Peyer's patch (tissue), 4 donors: ENCODE measurements around the gene ACADS. TPM values are rescaled to one million over a fixed set of nuclear protein-coding genes. Genes with fewer than 3 reads are reported as not detected.

Experiments
- DNase-seq, 3 donors: peaks; one replicate each; pipeline ENCODE4 v3.0.0-alpha.2; 2017 to 2019
- H3K27ac ChIP-seq, 4 donors: fragments of 200-600 bp; sonication (generic); one replicate each; pipeline ENCODE4 v1.5.1; 2016 to 2019
- H3K27me3 ChIP-seq, 2 donors: fragments of 200-600 bp; sonication (generic); one replicate each; pipeline ENCODE4 v1.5.1; 2019
- H3K36me3 ChIP-seq, 3 donors: fragments of 200-600 bp; sonication (generic); one replicate each; pipeline ENCODE4 v1.5.1; 2016 to 2019
- H3K4me1 ChIP-seq, 4 donors: fragments of 200-600 bp; sonication (generic); one replicate each; pipeline ENCODE4 v1.5.1; 2016 to 2019
- H3K4me3 ChIP-seq, 4 donors: fragments of 200-600 bp; sonication (generic); 1 replicate in 3 of 4; 2 replicates in 1 of 4; pipeline ENCODE4 v1.5.1; 2016 to 2019; ENCODE audit warnings: mild to moderate bottlenecking in 1 of 4
- H3K9me3 ChIP-seq, 4 donors: fragments of 200-600 bp; sonication (generic); one replicate each; pipeline ENCODE4 v1.5.1; 2016 to 2019; ENCODE audit warnings: mild to moderate bottlenecking in 1 of 4
- CTCF ChIP-seq, 6 experiments: fragments of 450-650 bp in 4 of 6; fragments of 200-600 bp in 2 of 6; sonication (generic) in 1 of 6; IDR thresholded peaks; one replicate each; pipeline ENCODE4 v1.5.1; 2017 to 2019; ENCODE audit warnings: antibody characterized with exemption in 6 of 6, mild to moderate bottlenecking in 3 of 6, moderate library complexity in 1 of 6
- POLR2A ChIP-seq, 2 donors: fragments of 450-650 bp; IDR thresholded peaks; one replicate each; pipeline ENCODE4 v1.5.1; 2017; ENCODE audit warnings: antibody characterized with exemption in 2 of 2, mild to moderate bottlenecking in 2 of 2, moderate library complexity in 2 of 2
- total RNA-seq, 4 donors: library from RNA; depleted of rRNA; stranded (reverse); fragments of >200 nt; gene quantifications; one replicate each; pipeline ENCODE4 v1.1.0, GENCODE V29; 2016

ACADS gene
- total RNA-seq, 4 donors from 2014 or later = 126 to 358 (median 316) TPM

- no peak for TF ChIP-seq POLR2A (IDR thresholded peaks at IDR 0.05)
- TF ChIP-seq CTCF (IDR thresholded peaks at IDR 0.05) = no peak
- DNase-seq = no peak
Observed at GRCh38 chr12:120703311-120703942, 22.2 kb upstream of the ACADS start.

GRCh38 chr12:120705618-120706017, 20.0 kb upstream of the ACADS start:
- Histone ChIP-seq H3K36me3 (peaks cover 0 to 26% (median 0%) of the 10 kb centered on the region in 3 donors), H3K27ac (no peak overlapping the region), H3K4me1 (peaks cover 0 to 5% (median 2%) of the 10 kb centered on the region in 4 donors), H3K27me3 (no peaks in the 10 kb centered on the region), H3K9me3 (no peaks in the 10 kb centered on the region), H3K4me3 (no peak overlapping the region)
- TF ChIP-seq POLR2A (IDR thresholded peaks at IDR 0.05) = no peak
- TF ChIP-seq CTCF (IDR thresholded peaks at IDR 0.05) = no peak
- DNase-seq = no peak

More at GRCh38 chr12:120703311-120703942, 22.2 kb upstream of the ACADS start:
- H3K36me3 ChIP-seq = peaks cover 0 to 48% (median 0%) of the 10 kb centered on the region in 3 donors
- H3K4me1 ChIP-seq = no peaks in the 10 kb centered on the region
- H3K4me3 ChIP-seq = no peak overlapping the region
- H3K27ac ChIP-seq = no peak overlapping the region
- no peaks in the 10 kb centered on the region for H3K27me3 ChIP-seq
- H3K9me3 ChIP-seq = no peaks in the 10 kb centered on the region

DNA sequence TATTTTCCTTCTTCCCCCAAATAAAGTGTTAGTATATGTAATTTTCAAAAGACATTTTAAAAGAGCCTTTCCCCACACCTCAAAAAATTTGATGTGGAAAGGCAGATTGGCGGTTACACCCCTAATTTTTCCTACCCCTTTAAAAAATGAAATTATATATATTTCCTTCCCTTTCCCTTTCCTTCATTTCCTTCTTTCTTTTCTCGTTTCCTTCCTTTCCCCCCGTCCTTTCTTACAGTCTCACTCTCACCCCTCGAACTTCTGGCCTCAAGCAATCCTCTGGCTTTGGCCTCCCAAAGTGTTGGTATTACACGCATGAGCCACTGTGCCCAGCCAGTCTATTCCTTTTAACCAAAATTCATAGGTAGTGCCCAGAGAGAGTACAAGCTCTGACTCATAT, 19.6 kb upstream of the ACADS start:
- H3K9me3 ChIP-seq = no peaks in the 10 kb centered on the region
- no peak for DNase-seq
- H3K4me3 ChIP-seq = no peak overlapping the region
- H3K27ac ChIP-seq = no peak overlapping the region
- H3K4me1 ChIP-seq = peaks cover 0 to 7% (median 2%) of the 10 kb centered on the region in 4 donors
- TF ChIP-seq CTCF (IDR thresholded peaks at IDR 0.05) (no peak), POLR2A (IDR thresholded peaks at IDR 0.05) (no peak)
- H3K27me3 ChIP-seq = no peaks in the 10 kb centered on the region
- H3K36me3 ChIP-seq = peaks cover 0 to 22% (median 0%) of the 10 kb centered on the region in 3 donors

DNA sequence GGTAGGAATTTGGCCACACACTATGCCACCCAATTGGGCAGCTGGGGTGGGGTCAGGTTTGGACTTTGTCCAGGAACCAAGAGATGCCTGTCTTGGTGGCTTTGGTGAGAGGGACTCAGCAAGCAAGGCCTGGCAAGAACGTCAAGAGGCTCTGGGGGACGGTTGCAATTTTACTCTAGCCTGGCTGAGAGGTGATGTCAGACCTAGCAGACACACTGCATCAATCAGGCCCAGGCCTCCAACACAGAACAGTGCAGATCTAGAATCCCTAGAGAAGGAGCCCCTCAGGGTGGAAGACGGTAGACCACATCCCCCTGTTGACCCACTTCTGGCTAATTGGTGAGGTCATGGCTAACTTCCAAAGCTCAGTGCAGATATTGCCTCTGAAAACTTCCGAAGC, 17.0 kb upstream of the ACADS start:
- Histone ChIP-seq H3K4me1 (peaks cover 0 to 20% (median 2%) of the 10 kb centered on the region in 4 donors), H3K36me3 (peaks cover 0 to 4% (median 0%) of the 10 kb centered on the region in 3 donors), H3K4me3 (no peak overlapping the region), H3K27ac (no peak overlapping the region), H3K9me3 (no peaks in the 10 kb centered on the region), H3K27me3 (no peaks in the 10 kb centered on the region)
- TF ChIP-seq CTCF (IDR thresholded peaks at IDR 0.05) (no peak), POLR2A (IDR thresholded peaks at IDR 0.05) (no peak)
- no peak for DNase-seq

DNA sequence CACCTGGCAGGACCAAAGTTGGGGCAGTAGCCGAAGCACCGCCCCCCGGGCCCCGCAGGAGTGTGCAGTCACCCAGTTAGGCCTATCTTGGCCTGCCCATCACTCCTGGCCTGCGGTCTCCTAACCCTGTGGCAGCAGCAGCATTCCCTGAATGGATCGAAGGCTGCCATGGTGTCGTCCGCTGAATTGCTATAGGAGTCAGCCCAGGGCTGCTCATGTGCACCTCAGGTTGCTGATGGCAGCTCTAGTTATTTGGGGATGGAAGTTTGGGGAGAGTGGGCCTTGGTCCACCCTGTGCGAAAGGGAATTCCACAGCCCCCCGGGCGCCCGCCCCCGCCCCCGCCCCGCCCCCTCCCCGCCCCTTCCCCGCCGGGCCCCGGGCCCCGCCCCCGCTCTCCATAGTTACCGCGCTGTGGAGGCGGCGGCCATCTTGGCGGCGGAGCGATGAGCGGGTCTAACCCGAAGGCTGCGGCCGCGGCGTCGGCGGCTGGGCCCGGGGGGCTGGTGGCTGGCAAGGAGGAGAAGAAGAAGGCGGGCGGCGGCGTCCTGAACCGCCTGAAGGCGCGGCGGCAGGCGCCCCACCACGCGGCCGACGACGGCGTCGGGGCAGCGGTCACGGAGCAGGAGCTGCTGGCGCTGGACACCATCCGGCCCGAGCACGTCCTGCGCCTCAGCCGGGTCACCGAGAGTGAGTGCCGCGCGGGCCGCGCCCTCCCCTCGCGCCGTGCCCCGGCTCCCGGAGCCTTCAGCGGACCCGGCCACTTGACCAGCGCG, 15.4 kb upstream of the ACADS start, which contains the start of gene UNC119B:
Gene UNC119B (plus strand): TSS at position 428 of the 774 bp plus-strand sequence. CDS start 17 bp downstream, at position 445.
- Histone ChIP-seq H3K27ac (peak within 1 kb of the TSS; percentile 68 to 87 (median 82)), H3K27me3 (no peaks in the 10 kb centered on the region), H3K4me3 (peak within 1 kb of the TSS; percentile 83 to 92 (median 90)), H3K9me3 (no peaks in the 10 kb centered on the region), H3K4me1 (peaks cover 0 to 20% (median 2%) of the 10 kb centered on the region in 4 donors), H3K36me3 (peaks cover 0 to 11% (median 0%) of the 10 kb centered on the region in 3 donors)
- peak; percentile 68 to 85 (median 75) for DNase-seq
- TF ChIP-seq POLR2A (IDR thresholded peaks at IDR 0.05) (peak in 1 of 2 donors; percentile 14), CTCF (IDR thresholded peaks at IDR 0.05) (no peak)
